BJ (cell line): ENCODE results near the gene NTNG1. TPM values are rescaled to one million over a fixed set of nuclear protein-coding genes. Genes with fewer than 3 reads are reported as not detected.
A peak's percentile ranks its signal among the peaks of the same experiment; 100 is the strongest.

Source experiments
- CTCF ChIA-PET: fragments of 350-600 bp; formaldehyde crosslinking; extraction: SDS; loops from one replicate; lab custom pipeline; 2021; ENCODE audit warnings: antibody characterized with exemption, inconsistent platforms; lab: Yijun Ruan, JAX
- POLR2A ChIA-PET: fragments of 300-600 bp; sonication (Branson Sonifier 250); formaldehyde crosslinking; extraction: SDS; loops from one replicate; lab custom pipeline; 2021; ENCODE audit warnings: antibody characterized with exemption; lab: Charles Lee
- DNase-seq: peaks from one replicate; pipeline ENCODE4 v3.0.0-alpha.2; 2011; ENCODE audit warnings: low read depth
- H3K27me3 ChIP-seq: 2 replicates; pipeline ENCODE4 v1.6.0; 2011; ENCODE audit warnings: low read length; ENCODE audit not compliant: control insufficient read depth, insufficient read depth
- H3K36me3 ChIP-seq: 2 replicates; pipeline ENCODE4 v1.5.1; 2011; ENCODE audit warnings: low read length; ENCODE audit not compliant: control insufficient read depth, insufficient read depth
- H3K4me3 ChIP-seq: 2 replicates; pipeline ENCODE4 v1.5.1; 2011; ENCODE audit warnings: low read depth, mild to moderate bottlenecking, control low read depth, low read length
- CTCF ChIP-seq: IDR thresholded peaks from 2 replicates; pipeline ENCODE4 v1.5.1; 2011; ENCODE audit warnings: low read depth, mild to moderate bottlenecking, control low read depth, inconsistent platforms, low read length, moderate library complexity; ENCODE audit not compliant: insufficient read depth
- polyA plus RNA-seq: library from polyadenylated mRNA; depleted of rRNA; stranded (reverse); fragments of >200 nt; gene quantifications from 2 replicates; pipeline ENCODE4 v1.2.3, GENCODE V29; 2011

The NTNG1 gene
- polyA plus RNA-seq, 1 experiment, result 3.3 TPM

- DNase-seq, result no peak
- H3K4me3 ChIP-seq, result no peak overlapping the region
- CTCF ChIA-PET, result interaction anchor here (0.5 kb wide), 1 partner anchor 1014 kb away, joined by 3 read pairs; no protein-coding TSS in a partner anchor
- TF ChIP-seq CTCF, result no peak
- POLR2A ChIA-PET, result no interaction called here
- no peaks in the 10 kb centered on the region for H3K27me3 ChIP-seq
- H3K36me3 ChIP-seq, result no peaks in the 10 kb centered on the region
Measured at GRCh38 chr1:107200631-107201030, 59.8 kb downstream of the NTNG1 start.

GRCh38 chr1:107202007-107202406, 61.2 kb downstream of the NTNG1 start:
- CTCF ChIA-PET, result no interaction called here
- no peak for DNase-seq

GRCh38 chr1:107213225-107213624, 72.4 kb downstream of the NTNG1 start:
- TF ChIP-seq CTCF, result no peak
- Histone ChIP-seq H3K36me3 (no peaks in the 10 kb centered on the region), H3K4me3 (no peak overlapping the region), H3K27me3 (no peaks in the 10 kb centered on the region)
- CTCF ChIA-PET, result interaction anchor here (0.9 kb wide), 1 partner anchor 8 kb away, joined by 3 read pairs; no protein-coding TSS in a partner anchor
- DNase-seq, result no peak
- POLR2A ChIA-PET, result no interaction called here

More at GRCh38 chr1:107202007-107202406, 61.2 kb downstream of the NTNG1 start:
- H3K36me3 ChIP-seq, result no peaks in the 10 kb centered on the region
- no peak overlapping the region for H3K4me3 ChIP-seq
- H3K27me3 ChIP-seq, result no peaks in the 10 kb centered on the region
- POLR2A ChIA-PET, result no interaction called here
- TF ChIP-seq CTCF, result no peak

- H3K36me3 ChIP-seq, result no peaks in the 10 kb centered on the region
- H3K4me3 ChIP-seq, result no peak overlapping the region
- DNase-seq, result peak; percentile 19
- no peaks in the 10 kb centered on the region for H3K27me3 ChIP-seq
- POLR2A ChIA-PET, result no interaction called here
- no peak for TF ChIP-seq CTCF
- CTCF ChIA-PET, result interaction anchor here (0.6 kb wide), 1 partner anchor 12 kb away, joined by 3 read pairs; no protein-coding TSS in a partner anchor
Measured at GRCh38 chr1:107220036-107220435, 79.2 kb downstream of the NTNG1 start.

GRCh38 chr1:107225706-107226105, 84.9 kb downstream of the NTNG1 start:
- H3K27me3 ChIP-seq, result no peaks in the 10 kb centered on the region
- POLR2A ChIA-PET, result no interaction called here
- CTCF ChIA-PET, result no interaction called here
- no peak overlapping the region for H3K4me3 ChIP-seq
- TF ChIP-seq CTCF, result no peak
- H3K36me3 ChIP-seq, result no peaks in the 10 kb centered on the region
- no peak for DNase-seq
